IMR-90 (cell line): ENCODE results near the gene KRTAP21-3. TPM values are rescaled to one million over a fixed set of nuclear protein-coding genes. Genes with fewer than 3 reads are reported as not detected.

Source experiments
- ATAC-seq: fragments of 200-7000 bp; cut with Tn5 transposase; 2 replicates; pipeline ENCODE4 v1.9.1; 2020; ENCODE audit warnings: low read depth, mild to moderate bottlenecking, moderate library complexity
- BruUV-seq: library from RNA; stranded (reverse); fragments of 400-500 nt; replicated peaks from 2 replicates; lab custom pipeline; 2021; lab: Mats Ljungman, UMichigan
- CTCF ChIA-PET: fragments of 300-600 bp; formaldehyde crosslinking; extraction: SDS; loops from one replicate; lab custom pipeline; 2021; ENCODE audit warnings: antibody characterized with exemption; lab: Yijun Ruan, JAX
- POLR2A ChIA-PET: fragments of 300-600 bp; sonication (Branson Sonifier 250); formaldehyde crosslinking; loops from one replicate; lab custom pipeline; 2022; ENCODE audit warnings: antibody characterized with exemption; ENCODE audit not compliant: unreplicated experiment; lab: Charles Lee
- DNase-seq: peaks from one replicate; pipeline ENCODE4 v3.0.0; 2013
- H2AFZ ChIP-seq: replicated peaks from 2 replicates; pipeline ENCODE3; 2013; ENCODE audit warnings: low read length, mild to moderate bottlenecking; ENCODE audit not compliant: poor library complexity
- H2AK5ac ChIP-seq: 2 replicates; pipeline ENCODE4 v1.6.1; 2013; ENCODE audit warnings: low read depth, low read length, inconsistent platforms
- H2AK9ac ChIP-seq: replicated peaks from 2 replicates; pipeline ENCODE3; 2013; ENCODE audit warnings: mild to moderate bottlenecking, low read depth, low read length, moderate library complexity; ENCODE audit not compliant: poor library complexity
- H2BK120ac ChIP-seq: 2 replicates; pipeline ENCODE4 v1.6.1; 2013; ENCODE audit warnings: low read depth, low read length, inconsistent platforms
- H2BK15ac ChIP-seq: 3 replicates; pipeline ENCODE4 v1.6.1; 2013; ENCODE audit warnings: low read depth, low read length, inconsistent platforms
- H2BK20ac ChIP-seq: 2 replicates; pipeline ENCODE4 v1.6.1; 2013; ENCODE audit warnings: low read depth, mild to moderate bottlenecking, inconsistent platforms, low read length, moderate library complexity
- H2BK5ac ChIP-seq: 2 replicates; pipeline ENCODE4 v1.6.1; 2013; ENCODE audit warnings: mild to moderate bottlenecking, low read depth, low read length, inconsistent platforms; ENCODE audit not compliant: poor library complexity, severe bottlenecking
- H3K14ac ChIP-seq: replicated peaks from 2 replicates; pipeline ENCODE4 v1.6.1; 2013; ENCODE audit warnings: low read depth, low read length, inconsistent platforms
- H3K18ac ChIP-seq: 2 replicates; pipeline ENCODE4 v1.6.1; 2013; ENCODE audit warnings: low read depth, low read length, control low read depth
- H3K23ac ChIP-seq: 2 replicates; pipeline ENCODE4 v1.6.1; 2013; ENCODE audit warnings: low read depth, low read length, inconsistent platforms
- H3K27ac ChIP-seq: 2 replicates; pipeline ENCODE4 v1.5.1; 2013; ENCODE audit warnings: mild to moderate bottlenecking, control low read depth, low read length; ENCODE audit not compliant: insufficient read depth
- H3K27me3 ChIP-seq: 2 replicates; pipeline ENCODE4 v1.6.1; 2013; ENCODE audit warnings: low read length; ENCODE audit not compliant: control insufficient read depth, insufficient read depth
- H3K36me3 ChIP-seq: 2 replicates; pipeline ENCODE4 v1.6.1; 2013; ENCODE audit warnings: low read length, mixed read lengths; ENCODE audit not compliant: control insufficient read depth, insufficient read depth
- H3K4ac ChIP-seq: 2 replicates; pipeline ENCODE4 v1.6.1; 2013; ENCODE audit warnings: low read depth, low read length, inconsistent platforms
- H3K4me1 ChIP-seq: 2 replicates; pipeline ENCODE4 v1.6.1; 2013; ENCODE audit warnings: low read length, mixed read lengths; ENCODE audit not compliant: control insufficient read depth, insufficient read depth
- H3K4me2 ChIP-seq: 2 replicates; pipeline ENCODE4 v1.6.1; 2013; ENCODE audit warnings: low read depth, mild to moderate bottlenecking, control low read depth, low read length, moderate library complexity
- H3K4me3 ChIP-seq: 2 replicates; pipeline ENCODE4 v1.5.1; 2013; ENCODE audit warnings: low read depth, mild to moderate bottlenecking, control low read depth, low read length, moderate library complexity; ENCODE audit not compliant: insufficient read depth
- H3K56ac ChIP-seq: 2 replicates; pipeline ENCODE4 v1.6.1; 2013; ENCODE audit warnings: low read length, inconsistent platforms; ENCODE audit not compliant: insufficient read depth; ENCODE audit errors: extremely low read depth
- H3K79me1 ChIP-seq, 2 experiments: 2 replicates each; pipeline ENCODE4 v1.6.1; 2013; ENCODE audit warnings: low read length in 2 of 2, inconsistent platforms in 1 of 2, low read depth in 1 of 2
- H3K9ac ChIP-seq: 2 replicates; pipeline ENCODE4 v1.6.1; 2013; ENCODE audit warnings: low read depth, low read length, control low read depth
- H3K9me1 ChIP-seq: 2 replicates; pipeline ENCODE4 v1.6.1; 2013; ENCODE audit warnings: low read length, inconsistent platforms; ENCODE audit not compliant: insufficient read depth
- H3K9me3 ChIP-seq: 2 replicates; pipeline ENCODE4 v1.6.1; 2013; ENCODE audit warnings: low read length; ENCODE audit not compliant: control insufficient read depth, insufficient read depth
- H4K20me1 ChIP-seq: 2 replicates; pipeline ENCODE4 v1.6.1; 2013; ENCODE audit warnings: low read length, inconsistent platforms; ENCODE audit not compliant: insufficient read depth
- H4K5ac ChIP-seq: 2 replicates; pipeline ENCODE4 v1.6.1; 2013; ENCODE audit warnings: mild to moderate bottlenecking, low read depth, low read length, control low read depth
- H4K8ac ChIP-seq, 2 experiments: 2 replicates each; pipeline ENCODE4 v1.6.1; 2013; ENCODE audit warnings: low read depth in 2 of 2, low read length in 2 of 2, control low read depth in 1 of 2, inconsistent platforms in 1 of 2
- H4K91ac ChIP-seq: 2 replicates; pipeline ENCODE4 v1.6.1; 2013; ENCODE audit warnings: low read depth, low read length, inconsistent platforms; ENCODE audit not compliant: insufficient read depth
- CTCF ChIP-seq: conservative IDR thresholded peaks from 2 replicates; pipeline ENCODE4 v1.5.1; 2012; ENCODE audit warnings: mild to moderate bottlenecking, low read depth, low read length, improper control_type of control experiment
- FOS ChIP-seq: fragments of 150-350 bp; IDR thresholded peaks from 2 replicates; pipeline ENCODE4 v1.6.1; 2016; ENCODE audit warnings: low read depth, low read length
- MAFK ChIP-seq: IDR thresholded peaks from 2 replicates; pipeline ENCODE4 v1.6.1; 2012; ENCODE audit warnings: low read depth, low read length, improper control_type of control experiment
- MXI1 ChIP-seq: IDR thresholded peaks from 2 replicates; pipeline ENCODE4 v1.6.1; 2012; ENCODE audit warnings: low read depth, mild to moderate bottlenecking, low read length, moderate library complexity, borderline replicate concordance
- NFE2L2 ChIP-seq: fragments of 150-350 bp; IDR thresholded peaks from 2 replicates; pipeline ENCODE4 v1.6.1; 2016; ENCODE audit warnings: low read depth, mild to moderate bottlenecking, low read length
- POLR2A ChIP-seq: IDR thresholded peaks from 2 replicates; pipeline ENCODE4 v1.6.1; 2012; ENCODE audit warnings: mild to moderate bottlenecking, low read depth, low read length
- SMC3 ChIP-seq: fragments of 150-350 bp; IDR thresholded peaks from 2 replicates; pipeline ENCODE4 v1.6.1; 2016; ENCODE audit warnings: low read depth, mild to moderate bottlenecking, antibody characterized with exemption, low read length, moderate library complexity
- dilution Hi-C: fragments of 300-500 bp; cut with HindIII; formaldehyde crosslinking; loops from one replicate; pipeline ENCODE4 v1.14.3; 2018; ENCODE audit warnings: low sequenced_read_pairs; ENCODE audit not compliant: unreplicated experiment
- in situ Hi-C: fragments of 300-500 bp; cut with MboI; formaldehyde crosslinking; loops from 3 replicates; pipeline ENCODE4 v1.14.3; 2019; ENCODE audit warnings: low sequenced_read_pairs, inconsistent platforms, mixed read lengths
- intact Hi-C: fragments of 100-400 bp; cut with micrococcal nuclease; formaldehyde crosslinking; loops from 2 replicates; pipeline ENCODE4 v1.10.0; 2022
- polyA plus RNA-seq, 3 experiments: library from polyadenylated mRNA; depleted of rRNA; stranded (reverse); fragments of >200 nt; gene quantifications; 2 replicates each; pipeline ENCODE4 v1.2.3, GENCODE V29; 2012; ENCODE audit warnings: low replicate concordance in 1 of 3
- total RNA-seq: library from RNA; depleted of rRNA; stranded (reverse); fragments of >200 nt; gene quantifications from 2 replicates; pipeline ENCODE4 v1.2.3, GENCODE V29; 2012

The KRTAP21-3 gene
- total and polyA plus RNA-seq, 2 of the 4 experiments (the other 2 are of a cell fraction), result not detected

GRCh38 chr21:30707409-30707808 lies 11.2 kb downstream of the KRTAP21-3 start:
- H3K18ac ChIP-seq, result no peak overlapping the region
- in situ Hi-C loops (no loop called here), dilution Hi-C loops (no loop called here), intact Hi-C loops (no loop called here)
- peaks cover 3% of the 10 kb centered on the region; the same call in 1 of the 2 replicates for H3K9me3 ChIP-seq
- no peak overlapping the region for H2AK5ac ChIP-seq
- ATAC-seq, result no peak
- H4K8ac ChIP-seq, result no peak overlapping the region
- no peak overlapping the region for H3K27ac ChIP-seq
- no peak overlapping the region for H3K4me2 ChIP-seq
- H2AK9ac ChIP-seq, result no peak overlapping the region
- H2AFZ ChIP-seq, result no peak overlapping the region
- no peak overlapping the region for H2BK120ac ChIP-seq
- H3K27me3 ChIP-seq, result no peaks in the 10 kb centered on the region
- no peaks in the 10 kb centered on the region for H4K20me1 ChIP-seq
- ChIA-PET POLR2A (no interaction called here), CTCF (no interaction called here)
- no peaks in the 10 kb centered on the region for H3K4me1 ChIP-seq
- no peak for DNase-seq
- TF ChIP-seq POLR2A (no peak), SMC3 (no peak), MAFK (no peak), MXI1 (no peak), NFE2L2 (no peak), FOS (no peak), CTCF (no peak)
- no peak overlapping the region for H2BK15ac ChIP-seq
- H3K9ac ChIP-seq, result no peak overlapping the region
- no TSS peak for BruUV-seq
- H3K23ac ChIP-seq, result no peak overlapping the region
- no peaks in the 10 kb centered on the region for H3K36me3 ChIP-seq
- no peak overlapping the region for H3K14ac ChIP-seq
- no peak overlapping the region for H3K56ac ChIP-seq
- H4K5ac ChIP-seq, result no peak overlapping the region
- H3K4ac ChIP-seq, result no peak overlapping the region
- no peak overlapping the region for H2BK20ac ChIP-seq
- H3K4me3 ChIP-seq, result no peak overlapping the region
- no peaks in the 10 kb centered on the region for H3K9me1 ChIP-seq
- no peak overlapping the region for H4K91ac ChIP-seq
- no peak overlapping the region for H2BK5ac ChIP-seq
- no peaks in the 10 kb centered on the region for H3K79me1 ChIP-seq
